ENCODE results near the gene SGMS1.

DNA sequence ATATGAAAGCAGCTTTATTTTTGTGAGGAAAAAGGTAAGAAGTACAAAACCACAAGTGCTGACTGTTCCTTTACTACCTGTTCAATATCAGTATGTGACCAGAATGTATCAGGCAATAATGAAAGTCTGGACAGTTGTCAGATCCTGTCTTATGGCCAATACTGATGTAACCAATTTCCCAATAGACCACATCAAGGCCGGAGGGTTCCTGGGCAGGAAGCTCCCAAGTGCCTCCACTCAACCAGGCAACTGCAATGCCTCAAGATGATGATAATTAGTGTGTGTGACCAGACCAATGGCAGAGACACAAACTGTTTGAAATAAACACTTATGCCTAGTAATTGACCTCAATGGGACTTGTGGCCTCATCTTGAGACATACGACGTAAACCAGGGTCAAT is 223.1 kb downstream of the SGMS1 start:
- TF ChIP-seq, protein P1, sequence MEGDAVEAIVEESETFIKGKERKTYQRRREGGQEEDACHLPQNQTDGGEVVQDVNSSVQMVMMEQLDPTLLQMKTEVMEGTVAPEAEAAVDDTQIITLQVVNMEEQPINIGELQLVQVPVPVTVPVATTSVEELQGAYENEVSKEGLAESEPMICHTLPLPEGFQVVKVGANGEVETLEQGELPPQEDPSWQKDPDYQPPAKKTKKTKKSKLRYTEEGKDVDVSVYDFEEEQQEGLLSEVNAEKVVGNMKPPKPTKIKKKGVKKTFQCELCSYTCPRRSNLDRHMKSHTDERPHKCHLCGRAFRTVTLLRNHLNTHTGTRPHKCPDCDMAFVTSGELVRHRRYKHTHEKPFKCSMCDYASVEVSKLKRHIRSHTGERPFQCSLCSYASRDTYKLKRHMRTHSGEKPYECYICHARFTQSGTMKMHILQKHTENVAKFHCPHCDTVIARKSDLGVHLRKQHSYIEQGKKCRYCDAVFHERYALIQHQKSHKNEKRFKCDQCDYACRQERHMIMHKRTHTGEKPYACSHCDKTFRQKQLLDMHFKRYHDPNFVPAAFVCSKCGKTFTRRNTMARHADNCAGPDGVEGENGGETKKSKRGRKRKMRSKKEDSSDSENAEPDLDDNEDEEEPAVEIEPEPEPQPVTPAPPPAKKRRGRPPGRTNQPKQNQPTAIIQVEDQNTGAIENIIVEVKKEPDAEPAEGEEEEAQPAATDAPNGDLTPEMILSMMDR (IDR thresholded peaks at IDR 0.05; ENCODE audit: poor library complexity, severe bottlenecking) = no peak
- TF ChIP-seq POLR2AphosphoS5 (IDR thresholded peaks at IDR 0.05) (no peak), EP300 (conservative IDR thresholded peaks at IDR 0.05; ENCODE audit: poor library complexity, severe bottlenecking) (no peak), TAF1 (IDR thresholded peaks at IDR 0.05; ENCODE audit: low read depth) (no peak), MXI1 (conservative IDR thresholded peaks at IDR 0.05; ENCODE audit: poor library complexity, severe bottlenecking) (no peak), RAD21 (conservative IDR thresholded peaks at IDR 0.05) (no peak), EZH2 (IDR thresholded peaks at IDR 0.05; ENCODE audit: borderline replicate concordance, insufficient read depth, low read length, poor library complexity, severe bottlenecking) (no peak)
- TF ChIP-seq, protein P2, sequence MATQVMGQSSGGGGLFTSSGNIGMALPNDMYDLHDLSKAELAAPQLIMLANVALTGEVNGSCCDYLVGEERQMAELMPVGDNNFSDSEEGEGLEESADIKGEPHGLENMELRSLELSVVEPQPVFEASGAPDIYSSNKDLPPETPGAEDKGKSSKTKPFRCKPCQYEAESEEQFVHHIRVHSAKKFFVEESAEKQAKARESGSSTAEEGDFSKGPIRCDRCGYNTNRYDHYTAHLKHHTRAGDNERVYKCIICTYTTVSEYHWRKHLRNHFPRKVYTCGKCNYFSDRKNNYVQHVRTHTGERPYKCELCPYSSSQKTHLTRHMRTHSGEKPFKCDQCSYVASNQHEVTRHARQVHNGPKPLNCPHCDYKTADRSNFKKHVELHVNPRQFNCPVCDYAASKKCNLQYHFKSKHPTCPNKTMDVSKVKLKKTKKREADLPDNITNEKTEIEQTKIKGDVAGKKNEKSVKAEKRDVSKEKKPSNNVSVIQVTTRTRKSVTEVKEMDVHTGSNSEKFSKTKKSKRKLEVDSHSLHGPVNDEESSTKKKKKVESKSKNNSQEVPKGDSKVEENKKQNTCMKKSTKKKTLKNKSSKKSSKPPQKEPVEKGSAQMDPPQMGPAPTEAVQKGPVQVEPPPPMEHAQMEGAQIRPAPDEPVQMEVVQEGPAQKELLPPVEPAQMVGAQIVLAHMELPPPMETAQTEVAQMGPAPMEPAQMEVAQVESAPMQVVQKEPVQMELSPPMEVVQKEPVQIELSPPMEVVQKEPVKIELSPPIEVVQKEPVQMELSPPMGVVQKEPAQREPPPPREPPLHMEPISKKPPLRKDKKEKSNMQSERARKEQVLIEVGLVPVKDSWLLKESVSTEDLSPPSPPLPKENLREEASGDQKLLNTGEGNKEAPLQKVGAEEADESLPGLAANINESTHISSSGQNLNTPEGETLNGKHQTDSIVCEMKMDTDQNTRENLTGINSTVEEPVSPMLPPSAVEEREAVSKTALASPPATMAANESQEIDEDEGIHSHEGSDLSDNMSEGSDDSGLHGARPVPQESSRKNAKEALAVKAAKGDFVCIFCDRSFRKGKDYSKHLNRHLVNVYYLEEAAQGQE (IDR thresholded peaks at IDR 0.05; ENCODE audit: borderline replicate concordance) = no peak

Data from neural cell (in vitro differentiated cells).